ENCODE measurements around the gene ITGA3.
A peak's percentile ranks its signal among the peaks of the same experiment; 100 is the strongest.

Gene ITGA3

DNA sequence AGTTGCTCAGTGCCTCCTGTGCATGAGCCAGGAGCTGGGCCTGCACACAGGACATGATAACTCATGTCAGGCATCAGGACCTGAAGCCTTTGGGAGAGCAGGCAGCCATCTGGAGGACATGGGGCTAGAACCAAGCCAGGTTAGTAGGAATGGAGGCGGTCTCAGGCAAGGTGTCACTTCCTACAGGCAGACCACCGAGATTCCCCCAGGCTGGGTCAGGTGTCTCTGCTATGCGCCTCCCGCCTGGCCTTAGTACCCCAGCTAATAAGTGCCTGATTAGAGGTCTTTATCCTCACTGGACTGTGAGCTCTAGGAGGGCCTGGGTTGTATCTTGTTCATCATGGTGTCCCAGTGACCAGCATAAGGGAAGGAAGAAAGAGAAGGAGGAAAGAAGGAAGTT is 58.5 kb downstream of the ITGA3 start:
- TF ChIP-seq, protein P1, sequence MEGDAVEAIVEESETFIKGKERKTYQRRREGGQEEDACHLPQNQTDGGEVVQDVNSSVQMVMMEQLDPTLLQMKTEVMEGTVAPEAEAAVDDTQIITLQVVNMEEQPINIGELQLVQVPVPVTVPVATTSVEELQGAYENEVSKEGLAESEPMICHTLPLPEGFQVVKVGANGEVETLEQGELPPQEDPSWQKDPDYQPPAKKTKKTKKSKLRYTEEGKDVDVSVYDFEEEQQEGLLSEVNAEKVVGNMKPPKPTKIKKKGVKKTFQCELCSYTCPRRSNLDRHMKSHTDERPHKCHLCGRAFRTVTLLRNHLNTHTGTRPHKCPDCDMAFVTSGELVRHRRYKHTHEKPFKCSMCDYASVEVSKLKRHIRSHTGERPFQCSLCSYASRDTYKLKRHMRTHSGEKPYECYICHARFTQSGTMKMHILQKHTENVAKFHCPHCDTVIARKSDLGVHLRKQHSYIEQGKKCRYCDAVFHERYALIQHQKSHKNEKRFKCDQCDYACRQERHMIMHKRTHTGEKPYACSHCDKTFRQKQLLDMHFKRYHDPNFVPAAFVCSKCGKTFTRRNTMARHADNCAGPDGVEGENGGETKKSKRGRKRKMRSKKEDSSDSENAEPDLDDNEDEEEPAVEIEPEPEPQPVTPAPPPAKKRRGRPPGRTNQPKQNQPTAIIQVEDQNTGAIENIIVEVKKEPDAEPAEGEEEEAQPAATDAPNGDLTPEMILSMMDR (IDR thresholded peaks at IDR 0.05; ENCODE audit: extremely low read depth, insufficient read depth, missing control alignments): no peak
- in situ Hi-C loops (cut with MboI; ENCODE audit: low pct_unique_long_range_greater_than_20kb, low sequenced_read_pairs, unreplicated experiment): no loop called here
- DNase-seq (ENCODE audit: low spot score): no peak

DNA sequence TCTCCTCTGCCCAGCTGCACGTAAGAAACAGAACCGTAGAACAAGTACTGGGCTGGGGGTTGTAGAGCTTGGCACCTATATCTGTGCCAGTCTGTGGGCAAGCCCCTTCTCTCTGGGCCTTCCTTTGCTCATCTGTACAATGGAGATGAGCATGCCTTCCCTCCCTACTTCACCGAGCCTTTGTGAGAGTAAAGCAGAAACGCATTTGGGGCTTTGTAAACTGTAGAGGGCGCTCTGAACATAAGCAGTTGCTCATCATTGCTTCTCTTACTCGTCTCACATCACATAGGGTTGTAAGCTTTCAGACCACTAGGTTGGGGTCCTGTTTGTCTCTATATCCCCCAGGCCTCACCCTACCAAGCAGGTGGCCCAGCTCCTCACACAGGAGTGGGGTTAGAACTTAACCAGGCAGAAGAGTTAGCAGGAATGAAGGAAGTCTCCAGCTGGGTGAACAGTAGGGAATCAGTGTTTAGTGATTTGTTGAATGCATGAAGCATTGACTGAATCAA is 59.0 kb downstream of the ITGA3 start:
- peak; percentile 80 for DNase-seq (ENCODE audit: low spot score)
- TF ChIP-seq, protein P1 (IDR thresholded peaks at IDR 0.05; ENCODE audit: extremely low read depth, insufficient read depth, missing control alignments): peak; percentile 79
- in situ Hi-C loops (cut with MboI; ENCODE audit: low pct_unique_long_range_greater_than_20kb, low sequenced_read_pairs, unreplicated experiment): no loop called here

DNA sequence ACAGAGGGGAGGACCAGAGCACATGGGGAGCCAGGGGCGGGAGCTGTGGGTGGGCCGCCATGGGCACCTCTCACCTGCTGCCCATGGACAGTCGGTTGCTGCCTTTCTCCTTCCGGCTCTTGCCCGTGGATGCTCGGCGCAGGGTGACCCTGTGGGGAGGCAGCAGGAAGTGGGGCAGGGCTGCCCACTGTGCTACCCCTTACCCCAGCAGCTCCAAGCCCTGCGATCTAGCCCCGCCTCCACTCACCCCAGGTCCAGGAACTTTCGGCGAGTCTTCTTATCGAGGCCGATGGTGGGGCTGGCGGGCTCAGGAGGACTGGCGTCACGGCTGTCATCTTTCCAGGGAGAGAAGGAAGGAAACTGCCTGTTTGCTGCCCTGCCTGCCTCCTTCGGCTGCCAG is 59.8 kb downstream of the ITGA3 start:
- TF ChIP-seq, protein P1 (IDR thresholded peaks at IDR 0.05; ENCODE audit: extremely low read depth, insufficient read depth, missing control alignments): no peak
- no peak for DNase-seq (ENCODE audit: low spot score)
- in situ Hi-C loops (cut with MboI; ENCODE audit: low pct_unique_long_range_greater_than_20kb, low sequenced_read_pairs, unreplicated experiment): no loop called here

DNA sequence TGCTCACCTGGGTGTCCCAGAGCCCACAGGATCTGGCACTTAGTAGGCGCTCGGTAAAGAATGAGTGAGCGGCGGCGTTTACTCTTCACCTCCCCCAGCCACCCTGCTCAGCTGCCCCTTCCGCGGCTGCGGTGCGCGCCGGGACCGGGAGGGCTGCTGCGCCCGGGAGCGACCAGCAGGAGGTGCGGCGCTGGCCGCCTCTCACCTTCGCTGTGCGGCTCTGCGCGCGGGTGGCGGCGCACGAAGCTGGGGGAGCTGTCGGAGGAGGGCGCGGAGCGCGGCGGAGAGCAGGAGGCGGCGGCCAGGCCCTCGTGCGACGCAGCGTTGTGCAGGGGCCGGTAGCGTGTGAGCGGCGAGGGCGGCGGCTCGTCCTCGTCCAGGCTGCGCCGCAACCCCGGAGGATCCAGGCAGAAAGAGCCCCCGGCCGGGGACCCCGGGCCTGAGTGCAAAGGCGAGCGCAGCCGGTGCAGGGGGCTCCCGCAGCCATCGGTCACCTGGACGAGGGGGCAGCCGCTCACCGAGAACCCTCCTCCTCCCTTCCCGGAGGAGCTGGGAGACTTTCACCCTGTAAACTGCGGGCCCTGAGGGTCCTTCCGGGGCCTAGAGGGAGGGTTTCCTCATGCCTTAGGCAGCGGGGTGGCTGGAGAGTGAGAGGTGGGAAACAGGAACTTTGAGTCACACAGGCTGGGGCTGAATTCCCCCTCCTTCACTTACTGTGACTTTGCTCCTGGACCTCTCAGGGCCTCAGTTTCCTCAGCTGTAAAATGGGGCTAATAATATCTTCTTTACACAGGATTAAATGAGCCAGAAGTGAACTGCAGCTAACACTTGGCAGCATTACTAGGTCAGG is 61.5 kb downstream of the ITGA3 start:
- in situ Hi-C loops (cut with MboI; ENCODE audit: low pct_unique_long_range_greater_than_20kb, low sequenced_read_pairs, unreplicated experiment): no loop called here
- TF ChIP-seq, protein P1 (IDR thresholded peaks at IDR 0.05; ENCODE audit: extremely low read depth, insufficient read depth, missing control alignments): peak; percentile 57
- DNase-seq (ENCODE audit: low spot score): peak; percentile 79

DNA sequence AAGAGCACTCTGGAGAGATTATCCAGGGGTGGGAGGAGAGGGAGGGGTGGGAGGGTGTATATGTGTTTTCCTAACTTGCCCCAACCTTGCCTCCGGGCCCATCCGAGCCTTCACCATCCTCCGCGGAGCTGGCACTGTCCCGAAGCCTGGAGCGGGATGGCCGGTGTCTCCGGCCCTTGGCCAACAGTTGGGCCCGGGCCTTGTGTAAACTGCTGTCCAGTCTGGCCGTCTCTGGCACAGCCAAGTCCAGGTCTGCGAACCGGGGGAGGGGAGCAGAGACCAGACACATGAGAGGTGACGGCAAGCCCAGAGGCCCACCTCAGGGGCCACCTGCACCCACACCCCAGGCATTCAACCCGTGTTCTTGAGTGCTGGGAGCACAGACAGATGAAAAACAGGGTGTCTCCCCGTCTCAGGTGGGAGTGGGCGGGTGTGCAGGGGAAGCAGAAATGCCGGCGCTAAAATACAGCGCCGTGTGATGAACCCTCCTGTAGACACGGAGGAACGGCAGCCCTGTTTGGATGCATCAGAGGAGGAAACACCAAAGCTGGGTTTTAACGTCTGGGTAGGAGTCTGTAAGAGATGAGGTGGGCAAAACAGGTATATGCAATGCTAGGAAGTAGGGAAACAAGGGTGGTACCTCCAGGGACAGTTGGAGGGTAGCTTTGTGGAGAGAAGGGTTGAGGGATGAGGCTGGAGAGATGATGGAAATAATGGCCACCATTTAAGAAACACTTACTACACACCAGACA is 62.3 kb downstream of the ITGA3 start:
- in situ Hi-C loops (cut with MboI; ENCODE audit: low pct_unique_long_range_greater_than_20kb, low sequenced_read_pairs, unreplicated experiment): no loop called here
- TF ChIP-seq, protein P1 (IDR thresholded peaks at IDR 0.05; ENCODE audit: extremely low read depth, insufficient read depth, missing control alignments): no peak
- DNase-seq (ENCODE audit: low spot score): no peak

DNA sequence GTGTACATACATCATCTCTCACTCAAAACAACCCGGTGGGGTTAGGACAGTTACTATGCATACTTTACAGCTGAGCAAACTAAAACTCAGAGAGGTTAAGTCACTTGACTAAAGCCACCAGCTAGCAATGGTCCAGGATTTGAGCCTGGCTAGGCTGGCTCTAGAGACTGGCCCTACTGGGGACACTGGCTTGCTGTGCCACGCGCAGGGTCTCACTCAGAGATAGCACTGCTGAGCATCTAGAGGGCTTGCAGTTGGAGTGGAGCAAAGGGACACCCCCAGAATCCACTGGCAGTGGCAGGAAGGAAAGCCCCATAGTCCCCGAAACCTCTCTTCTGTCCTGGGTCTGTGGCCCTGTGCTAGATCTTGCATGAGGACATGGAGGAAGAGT is 62.9 kb downstream of the ITGA3 start:
- DNase-seq (ENCODE audit: low spot score): no peak
- TF ChIP-seq, protein P1 (IDR thresholded peaks at IDR 0.05; ENCODE audit: extremely low read depth, insufficient read depth, missing control alignments): no peak
- in situ Hi-C loops (cut with MboI; ENCODE audit: low pct_unique_long_range_greater_than_20kb, low sequenced_read_pairs, unreplicated experiment): no loop called here
